H1 (cell line): ENCODE results near the gene PRKACA. TPM values are rescaled to one million over a fixed set of nuclear protein-coding genes. Genes with fewer than 3 reads are reported as not detected.

Experiments used
- CTCF ChIA-PET: fragments of 300-600 bp; sonication (Branson Sonifier 250); formaldehyde crosslinking; loops from one replicate; lab custom pipeline; 2021; ENCODE audit not compliant: partially characterized antibody; lab: Charles Lee
- POLR2A ChIA-PET: fragments of 300-600 bp; sonication (Branson Sonifier 250); formaldehyde crosslinking; loops from one replicate; lab custom pipeline; 2021; ENCODE audit warnings: inconsistent platforms; ENCODE audit not compliant: partially characterized antibody; lab: Charles Lee
- DNase-seq, 2 experiments: peaks; one replicate each; pipeline versions ENCODE4 v3.0.0 to v3.0.0-alpha.2; 2010 to 2022; ENCODE audit warnings: low spot score in 2 of 2, low read depth in 1 of 2, mixed read lengths in 1 of 2
- FAIRE-seq: peaks from 2 replicates; lab custom pipeline; 2011; peaks lifted over from hg19 to GRCh38; lab: Jason Lieb, UNC
- H2AFZ ChIP-seq: 2 replicates; pipeline ENCODE4 v1.8.1; 2012; ENCODE audit warnings: low read length, inconsistent platforms
- H2AK5ac ChIP-seq: 2 replicates; pipeline ENCODE4 v1.6.1; 2013; ENCODE audit warnings: low read depth, low read length
- H2BK120ac ChIP-seq: replicated peaks from 2 replicates; pipeline ENCODE3; 2013; ENCODE audit warnings: low read depth, low read length, inconsistent platforms
- H2BK12ac ChIP-seq: 2 replicates; pipeline ENCODE4 v1.6.1; 2013; ENCODE audit warnings: low read depth, low read length
- H2BK15ac ChIP-seq: 2 replicates; pipeline ENCODE4 v1.6.1; 2013; ENCODE audit warnings: low read length
- H2BK20ac ChIP-seq: 2 replicates; pipeline ENCODE4 v1.6.1; 2013; ENCODE audit warnings: low read length
- H2BK5ac ChIP-seq: 2 replicates; pipeline ENCODE4 v1.6.1; 2013; ENCODE audit warnings: low read depth, low read length
- H3K14ac ChIP-seq: 2 replicates; pipeline ENCODE4 v1.6.1; 2013; ENCODE audit warnings: inconsistent platforms; ENCODE audit not compliant: insufficient read length
- H3K18ac ChIP-seq: 2 replicates; pipeline ENCODE4 v1.6.1; 2013; ENCODE audit warnings: low read length; ENCODE audit errors: extremely low read depth
- H3K23ac ChIP-seq: 2 replicates; pipeline ENCODE4 v1.6.1; 2013; ENCODE audit warnings: inconsistent platforms; ENCODE audit not compliant: insufficient read length
- H3K23me2 ChIP-seq: 2 replicates; pipeline ENCODE4 v1.6.1; 2013; ENCODE audit warnings: low read depth, low read length
- H3K27ac ChIP-seq: 2 replicates; pipeline ENCODE4 v1.6.1; 2011; ENCODE audit warnings: low read depth, low read length, inconsistent platforms
- H3K27me3 ChIP-seq, 4 experiments: replicated peaks in 1 of 4; 1 replicate in 1 of 4; 2 replicates in 3 of 4; pipeline versions ENCODE4 v1.6.1 to v1.8.1; 2011 to 2013; ENCODE audit warnings: low read length in 3 of 4, mild to moderate bottlenecking in 3 of 4, inconsistent platforms in 2 of 4, mixed read lengths in 2 of 4, moderate library complexity in 1 of 4; ENCODE audit not compliant: control insufficient read depth in 3 of 4, insufficient read depth in 3 of 4; ENCODE audit errors: extremely low read depth in 1 of 4
- H3K36me3 ChIP-seq, 4 experiments: 2 replicates each; pipeline versions ENCODE4 v1.6.1 to v1.8.1; 2011 to 2013; ENCODE audit warnings: mild to moderate bottlenecking in 4 of 4, low read length in 3 of 4, moderate library complexity in 2 of 4, control low read depth in 1 of 4, inconsistent platforms in 1 of 4; ENCODE audit not compliant: insufficient read depth in 4 of 4, control insufficient read depth in 2 of 4
- H3K4ac ChIP-seq: replicated peaks from 2 replicates; pipeline ENCODE3; 2013; ENCODE audit warnings: low read length, low read depth, mixed read lengths, inconsistent platforms; ENCODE audit not compliant: insufficient read length
- H3K4me1 ChIP-seq, 4 experiments: replicated peaks in 1 of 4; 1 replicate in 1 of 4; 2 replicates in 3 of 4; pipeline versions ENCODE4 v1.6.1 to v1.8.1; 2011 to 2013; ENCODE audit warnings: low read length in 3 of 4, inconsistent platforms in 2 of 4, mixed read lengths in 1 of 4; ENCODE audit not compliant: insufficient read depth in 4 of 4, control insufficient read depth in 3 of 4
- H3K4me2 ChIP-seq, 2 experiments: 2 replicates each; pipeline versions ENCODE4 v1.6.1 to v1.8.1; 2011 to 2013; ENCODE audit warnings: low read depth in 2 of 2, low read length in 2 of 2, control low read depth in 1 of 2, inconsistent platforms in 1 of 2, mild to moderate bottlenecking in 1 of 2; ENCODE audit not compliant: insufficient read depth in 1 of 2
- H3K4me3 ChIP-seq, 4 experiments: fragments of 200-600, 300-600 bp in 1 of 4; sonication (generic), shearing (Covaris generic), sonication (Bioruptor Twin) in 1 of 4; 2 replicates each; pipeline versions ENCODE4 v1.5.1 to v1.8.1; 2011 to 2016; ENCODE audit warnings: low read length in 4 of 4, low read depth in 3 of 4, control low read depth in 2 of 4, inconsistent platforms in 2 of 4, mild to moderate bottlenecking in 2 of 4, mixed read lengths in 1 of 4, moderate library complexity in 1 of 4; ENCODE audit not compliant: insufficient read depth in 2 of 4; ENCODE audit errors: extremely low read depth in 1 of 4
- H3K56ac ChIP-seq: replicated peaks from 2 replicates; pipeline ENCODE3; 2013; ENCODE audit warnings: low read depth, mild to moderate bottlenecking, mixed read lengths, low read length, inconsistent platforms; ENCODE audit not compliant: insufficient read length
- H3K79me1 ChIP-seq: 2 replicates; pipeline ENCODE4 v1.6.1; 2013; ENCODE audit warnings: low read depth, low read length, control low read depth
- H3K79me2 ChIP-seq, 2 experiments: 2 replicates each; pipeline versions ENCODE4 v1.6.1 to v1.8.1; 2012 to 2013; ENCODE audit warnings: low read length in 2 of 2, mild to moderate bottlenecking in 2 of 2, inconsistent platforms in 1 of 2; ENCODE audit not compliant: insufficient read depth in 2 of 2, control insufficient read depth in 1 of 2
- H3K9ac ChIP-seq, 4 experiments: replicated peaks in 1 of 4; 1 replicate in 1 of 4; 2 replicates in 3 of 4; pipeline versions ENCODE4 v1.6.1 to v1.8.1; 2011 to 2013; ENCODE audit warnings: low read depth in 3 of 4, low read length in 3 of 4, control low read depth in 2 of 4, mild to moderate bottlenecking in 2 of 4, moderate library complexity in 2 of 4, inconsistent platforms in 1 of 4; ENCODE audit errors: extremely low read depth in 1 of 4
- H3K9me3 ChIP-seq, 2 experiments: 2 replicates each; pipeline versions ENCODE4 v1.6.1 to v1.8.1; 2012 to 2013; ENCODE audit warnings: mild to moderate bottlenecking in 2 of 2, moderate library complexity in 2 of 2, control low read depth in 1 of 2, inconsistent platforms in 1 of 2, low read depth in 1 of 2, low read length in 1 of 2, mixed read lengths in 1 of 2; ENCODE audit not compliant: insufficient read depth in 2 of 2
- H4K20me1 ChIP-seq, 2 experiments: replicated peaks in 1 of 2; 2 replicates each; pipeline versions ENCODE3 to v1.8.1; 2011 to 2013; ENCODE audit warnings: inconsistent platforms in 2 of 2, low read length in 2 of 2, mild to moderate bottlenecking in 1 of 2; ENCODE audit not compliant: insufficient read depth in 2 of 2, control insufficient read depth in 1 of 2
- H4K5ac ChIP-seq: 2 replicates; pipeline ENCODE4 v1.6.1; 2013; ENCODE audit warnings: low read length, low read depth, mixed read lengths, inconsistent platforms; ENCODE audit not compliant: insufficient read length
- H4K8ac ChIP-seq: 2 replicates; pipeline ENCODE4 v1.8.0; 2013; ENCODE audit warnings: mild to moderate bottlenecking, moderate library complexity, low read length, inconsistent platforms; ENCODE audit not compliant: insufficient read depth; ENCODE audit errors: extremely low read depth
- H4K91ac ChIP-seq: replicated peaks from 2 replicates; pipeline ENCODE3; 2013; ENCODE audit warnings: low read length, mixed read lengths, inconsistent platforms; ENCODE audit not compliant: insufficient read length
- ASH2L ChIP-seq: fragments of 200-600, 300-600 bp; sonication (generic); IDR thresholded peaks from one replicate; pipeline ENCODE4 v1.7.1; 2017; ENCODE audit warnings: low read length
- BRCA1 ChIP-seq: IDR thresholded peaks from 2 replicates; pipeline ENCODE4 v1.6.1; 2012; ENCODE audit warnings: low read depth, low read length, improper control_type of control experiment
- CEBPB ChIP-seq: IDR thresholded peaks from 2 replicates; pipeline ENCODE4 v1.6.1; 2012; ENCODE audit warnings: low read depth, low read length
- CREB1 ChIP-seq: IDR thresholded peaks from 2 replicates; pipeline ENCODE4 v1.6.1; 2012; ENCODE audit warnings: inconsistent platforms
- HDAC6 ChIP-seq: IDR thresholded peaks from one replicate; pipeline ENCODE4 v1.7.1; 2012; ENCODE audit warnings: low read depth, mild to moderate bottlenecking, inconsistent platforms, low read length, moderate library complexity
- KDM1A ChIP-seq: fragments of 200-600, 300-600 bp; sonication (generic); IDR thresholded peaks from 2 replicates; pipeline ENCODE4 v1.7.1; 2016; ENCODE audit warnings: mild to moderate bottlenecking, low read length, borderline replicate concordance
- MAFK ChIP-seq: IDR thresholded peaks from 2 replicates; pipeline ENCODE4 v1.6.1; 2012; ENCODE audit warnings: low read depth, mild to moderate bottlenecking, improper control_type of control experiment, low read length
- NANOG ChIP-seq: IDR thresholded peaks from 2 replicates; pipeline ENCODE4 v1.6.1; 2011; ENCODE audit warnings: low read length, low read depth, mild to moderate bottlenecking, inconsistent platforms; ENCODE audit not compliant: insufficient read depth, poor library complexity, severe bottlenecking
- NRF1 ChIP-seq: IDR thresholded peaks from 2 replicates; pipeline ENCODE4 v1.6.1; 2011; ENCODE audit warnings: mild to moderate bottlenecking, low read depth, low read length, improper control_type of control experiment
- RBBP5 ChIP-seq: IDR thresholded peaks from 2 replicates; pipeline ENCODE4 v1.7.1; 2012; ENCODE audit warnings: low read depth, mild to moderate bottlenecking, inconsistent platforms, low read length, moderate library complexity, borderline replicate concordance
- RNF2 ChIP-seq: fragments of 200-900, 300-1000 bp; sonication (generic); IDR thresholded peaks from 2 replicates; pipeline ENCODE4 v1.7.1; 2016; ENCODE audit warnings: borderline replicate concordance, low read depth, mild to moderate bottlenecking, antibody characterized with exemption, low read length; ENCODE audit not compliant: poor library complexity, severe bottlenecking; ENCODE audit errors: missing control alignments
- SIN3A ChIP-seq, 2 experiments: IDR thresholded peaks in 1 of 2; conservative IDR thresholded peaks in 1 of 2; 2 replicates each; pipeline ENCODE4 v1.6.1; 2011 to 2012; ENCODE audit warnings: low read length in 2 of 2, improper control_type of control experiment in 1 of 2, low read depth in 1 of 2, mild to moderate bottlenecking in 1 of 2
- SRF ChIP-seq: IDR thresholded peaks from 2 replicates; pipeline ENCODE4 v1.6.1; 2011; ENCODE audit warnings: mild to moderate bottlenecking, low read depth, low read length, moderate library complexity
- YY1 ChIP-seq: IDR thresholded peaks from 2 replicates; pipeline ENCODE4 v1.6.1; 2011; ENCODE audit warnings: low read depth, mild to moderate bottlenecking, low read length
- WGBS, 2 experiments: shearing (Covaris generic) in 1 of 2; methylation state at CpG; one replicate each; pipeline versions ENCODE4 v1.1.6 to v1.1.7; 2013 to 2015; ENCODE audit warnings: low lambda C conversion rate in 2 of 2, mixed read lengths in 2 of 2, inconsistent platforms in 1 of 2, low coverage in 1 of 2, missing lambda C conversion rate in 1 of 2; ENCODE audit not compliant: insufficient replicate concordance in 2 of 2, insufficient coverage in 1 of 2, insufficient read length in 1 of 2; ENCODE audit errors: extremely low coverage in 1 of 2, missing lambda C conversion rate in 1 of 2; 5-methylcytosine and 5-hydroxymethylcytosine counted together
- polyA plus RNA-seq, 7 experiments: library from polyadenylated mRNA; depleted of rRNA in 3 of 7; stranded (reverse) in 5 of 7; unstranded in 2 of 7; fragments of >200 nt in 5 of 7; fragments of 200-250 nt in 2 of 7; gene quantifications; 1 replicate in 5 of 7; 2 replicates in 1 of 7; 4 replicates in 1 of 7; pipeline versions ENCODE4 v1.2.1 to v1.2.3, GENCODE V29; 2011 to 2013; ENCODE audit warnings: missing spikeins in 2 of 7, mixed read lengths in 2 of 7
- total RNA-seq: library from RNA; stranded (reverse); fragmentation: NEBNext Ultra II Directional; extraction: Animal tissue kit (Norgen Biotek cat#: 25700); gene quantifications from 2 replicates; pipeline ENCODE4 v1.2.1, GENCODE V29; 2021

The PRKACA gene
- total and polyA plus RNA-seq, 2 of the 8 experiments (the other 6 are each of a cell fraction or from before 2014, with no cell fraction given): 14.2 to 48.2 TPM

DNA sequence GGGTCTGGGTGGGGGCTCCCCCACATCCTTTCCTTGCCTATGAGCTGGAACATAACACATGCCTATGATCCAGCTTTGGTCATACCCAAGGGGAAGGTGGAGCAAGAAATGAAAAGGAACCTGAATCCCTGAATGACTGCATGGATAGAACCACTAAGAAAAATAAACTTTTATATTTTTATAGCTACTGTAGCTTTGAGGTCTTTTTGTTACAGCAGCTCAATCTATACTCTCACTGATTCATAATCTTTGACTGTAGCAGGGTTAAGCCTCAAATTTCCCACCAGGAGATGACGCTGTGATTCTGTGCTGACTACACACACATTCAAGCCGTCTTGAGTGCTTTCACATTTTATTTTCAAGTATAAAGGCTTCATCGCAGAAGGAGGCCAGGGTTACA is 64.5 kb downstream of the PRKACA start:
- FAIRE-seq: no peak
- TF ChIP-seq YY1 (no peak), CREB1 (no peak), NRF1 (no peak), MAFK (no peak), RNF2 (no peak), SRF (no peak), NANOG (no peak), SIN3A (conservative IDR thresholded peaks at IDR 0.05 in 1 of 2, IDR thresholded peaks at IDR 0.05 in 1 of 2; ENCODE audit: low read depth in 1 of 2, low read length in 2 of 2) (no peak), ASH2L (no peak), CEBPB (no peak), HDAC6 (no peak), BRCA1 (no peak), RBBP5 (no peak), KDM1A (no peak)
- H4K20me1 ChIP-seq: no peaks in the 10 kb centered on the region

More for the DNA sequence above, 64.5 kb downstream of the PRKACA start:
- DNase-seq: no peak
- H3K27me3 ChIP-seq: peaks cover 0 to 3% (median 1%) of the 10 kb centered on the region in 4 experiments; a peak in 4 of 7 replicates
- WGBS, 2 experiments: 91% methylated on average over 3 of the region's 3 CpGs; no CpG with 5 or more reads in 1 of the 2 experiments
- no peak overlapping the region for H2BK15ac ChIP-seq
- H3K79me1 ChIP-seq: no peaks in the 10 kb centered on the region
- ChIA-PET POLR2A (interaction anchor here (1.1 to 1.8 kb wide), 3 partner anchors 8 to 91 kb away, joined by 3 to 5 read pairs (median 4); partner anchors contain the start of gene RFX1), CTCF (interaction anchor here (0.5 to 9.9 kb wide), 11 partner anchors 12 to 174 kb away, joined by 3 to 66 read pairs (median 5); partner anchors contain the start of genes IL27RA and MISP3)
- H3K23me2 ChIP-seq: peaks cover 7% of the 10 kb centered on the region; the same call in 1 of the 2 replicates
- no peak overlapping the region for H2BK12ac ChIP-seq
- no peak overlapping the region for H3K23ac ChIP-seq
- H2BK5ac ChIP-seq: no peak overlapping the region
- H3K9ac ChIP-seq: no peak overlapping the region
- H3K9me3 ChIP-seq: no peaks in the 10 kb centered on the region; a peak in 1 of 4 replicates
- H4K5ac ChIP-seq: no peak overlapping the region
- H4K8ac ChIP-seq: no peak overlapping the region
- H3K36me3 ChIP-seq: no peaks in the 10 kb centered on the region
- H3K4ac ChIP-seq: no peak overlapping the region
- H2BK20ac ChIP-seq: no peak overlapping the region
- no peaks in the 10 kb centered on the region for H3K79me2 ChIP-seq
- H4K91ac ChIP-seq: no peak overlapping the region
- H3K14ac ChIP-seq: no peak overlapping the region
- H3K4me2 ChIP-seq: no peak overlapping the region
- H3K18ac ChIP-seq: no peak overlapping the region
- no peak overlapping the region for H3K4me3 ChIP-seq
- H3K27ac ChIP-seq: no peak overlapping the region
- peaks cover 0 to 4% (median under 1%) of the 10 kb centered on the region in 4 experiments; a peak in 2 of 7 replicates for H3K4me1 ChIP-seq
- H2AK5ac ChIP-seq: no peak overlapping the region
- H2BK120ac ChIP-seq: no peak overlapping the region
- no peak overlapping the region for H3K56ac ChIP-seq
- H2AFZ ChIP-seq: no peak overlapping the region
